ENCODE data around the gene CBFA2T3.

The CBFA2T3 gene

DNA sequence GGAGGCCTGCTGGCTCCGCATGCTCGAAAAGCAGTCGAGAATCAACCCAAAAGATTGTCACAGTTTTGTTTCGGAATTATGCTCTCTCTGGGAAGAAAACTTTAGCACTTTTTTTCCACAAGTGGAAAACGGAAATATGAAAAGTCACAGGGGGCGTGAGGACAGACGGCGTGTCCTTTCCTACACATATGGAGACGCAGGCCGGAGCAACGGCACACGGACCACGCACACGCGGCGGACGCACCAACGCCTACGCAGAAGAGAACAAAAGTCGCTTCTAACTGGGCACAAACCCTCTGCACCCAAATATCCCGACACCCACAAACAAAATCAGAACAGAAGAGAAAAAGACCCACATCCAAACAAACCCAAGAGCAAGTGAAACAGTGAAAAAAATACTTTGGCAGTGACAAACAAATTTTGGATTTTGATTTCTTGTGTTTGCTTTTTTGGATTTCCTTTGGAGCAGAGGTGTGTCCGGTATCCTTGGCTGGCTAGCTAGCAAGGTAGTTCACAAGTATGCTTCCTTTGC is 101.2 kb downstream of the CBFA2T3 start:
- no peak for DNase-seq (ENCODE audit: low spot score)

DNA sequence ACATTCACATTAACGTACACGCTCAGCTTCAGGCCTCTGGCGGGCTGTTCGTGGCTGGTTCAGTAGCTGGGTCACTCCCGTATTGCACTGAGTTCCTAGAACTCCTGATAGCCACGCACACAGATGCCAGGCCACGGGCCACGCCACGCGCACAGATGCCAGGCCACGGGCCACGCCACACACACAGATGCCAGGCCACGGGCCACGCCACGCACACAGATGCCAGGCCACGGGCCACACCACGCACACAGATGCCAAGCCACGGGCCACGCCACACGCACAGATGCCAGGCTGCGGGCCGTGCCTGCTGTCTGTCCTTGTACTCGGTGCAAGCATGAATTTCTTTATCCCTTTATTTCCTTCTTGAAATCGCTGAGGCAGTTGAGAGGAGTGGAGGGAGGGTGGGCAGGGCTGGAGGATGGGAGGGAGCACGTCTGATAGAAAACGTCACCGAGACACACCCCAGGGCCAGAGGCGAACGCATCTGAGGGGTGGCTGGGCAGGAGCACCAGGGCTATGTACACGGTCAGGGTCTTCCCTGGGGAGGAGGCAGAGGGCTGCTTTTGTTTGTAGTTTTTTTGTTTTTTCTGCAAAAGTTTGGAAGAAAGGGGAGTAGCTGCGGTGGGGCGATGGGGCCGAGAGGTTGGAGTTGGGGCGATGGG is 101.9 kb downstream of the CBFA2T3 start:
- DNase-seq (ENCODE audit: low spot score) = no peak

GRCh38 chr16:88872650-88873331 is 104.2 kb downstream of the CBFA2T3 start:
- no peak for DNase-seq (ENCODE audit: low spot score)

DNA sequence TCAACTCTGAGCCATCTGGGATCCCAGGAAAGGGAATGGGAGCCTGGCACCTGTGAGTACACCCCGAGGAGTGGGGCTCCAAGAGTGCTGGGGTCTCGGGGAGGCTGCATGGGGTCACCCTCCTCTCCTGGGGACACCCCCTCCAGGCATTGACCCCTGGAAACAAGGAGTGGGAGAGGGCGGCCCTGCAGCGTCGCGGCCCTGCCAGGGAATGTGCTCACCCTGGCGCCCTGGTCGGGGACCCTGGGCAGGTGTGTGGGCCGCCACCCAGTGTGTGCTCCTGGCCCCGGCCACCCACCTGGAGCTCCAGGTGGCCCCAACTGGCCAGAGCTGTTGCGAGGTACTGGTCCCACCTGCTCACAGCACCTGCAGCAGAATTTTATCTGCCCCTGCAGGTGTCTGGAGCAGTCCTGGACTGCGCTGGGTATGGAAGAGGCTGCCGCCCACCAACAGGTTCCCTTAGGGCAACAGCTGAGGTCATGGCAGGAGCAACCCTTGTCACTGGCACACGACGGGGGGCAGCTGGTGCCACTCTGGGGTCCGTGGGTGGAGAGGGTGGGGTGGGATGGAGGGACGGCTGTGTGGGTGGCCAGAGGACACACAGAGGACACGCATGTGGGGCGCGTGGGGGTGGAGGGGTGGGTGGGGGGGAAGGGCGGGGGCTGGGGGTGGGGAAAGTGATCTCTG is 105.1 kb downstream of the CBFA2T3 start:
- DNase-seq (ENCODE audit: low spot score) = no peak

DNA sequence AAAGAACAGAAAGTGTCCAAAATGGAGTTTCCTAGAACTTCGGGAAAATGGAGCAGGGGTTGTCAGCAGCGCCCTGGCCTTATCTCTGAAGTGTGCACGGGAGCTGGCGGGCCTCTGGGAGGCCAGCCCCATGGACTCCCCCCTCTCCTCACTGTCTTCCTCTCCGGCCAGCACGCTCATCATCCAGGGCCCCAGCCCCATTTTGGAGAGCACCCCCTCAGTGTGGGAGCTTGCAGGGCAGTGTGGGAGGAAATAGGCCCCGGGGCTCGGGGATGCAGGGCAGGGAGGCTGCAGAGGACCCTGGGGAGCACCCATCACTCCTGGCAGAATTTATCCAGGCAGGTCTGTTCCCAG is 105.7 kb downstream of the CBFA2T3 start:
- no peak for DNase-seq (ENCODE audit: low spot score)

- DNase-seq (ENCODE audit: low spot score) = no peak
Observed at GRCh38 chr16:88870608-88871348, 106.2 kb downstream of the CBFA2T3 start.

DNA sequence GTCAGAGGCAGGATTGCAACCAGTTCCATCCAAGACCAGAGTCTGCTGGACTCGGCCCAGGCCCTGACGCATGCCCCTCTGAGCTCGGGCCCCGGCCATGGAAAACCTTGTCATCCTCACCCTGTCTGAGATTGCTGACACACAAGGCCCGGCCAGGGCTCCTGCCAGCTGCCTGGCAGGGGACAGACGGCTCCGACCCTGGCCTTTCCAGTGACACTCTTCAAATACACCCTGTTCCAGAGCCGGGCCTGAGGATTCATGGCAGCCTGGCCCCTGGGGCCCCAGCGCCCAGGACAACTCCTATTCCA is 107.4 kb downstream of the CBFA2T3 start:
- no peak for DNase-seq (ENCODE audit: low spot score)

DNA sequence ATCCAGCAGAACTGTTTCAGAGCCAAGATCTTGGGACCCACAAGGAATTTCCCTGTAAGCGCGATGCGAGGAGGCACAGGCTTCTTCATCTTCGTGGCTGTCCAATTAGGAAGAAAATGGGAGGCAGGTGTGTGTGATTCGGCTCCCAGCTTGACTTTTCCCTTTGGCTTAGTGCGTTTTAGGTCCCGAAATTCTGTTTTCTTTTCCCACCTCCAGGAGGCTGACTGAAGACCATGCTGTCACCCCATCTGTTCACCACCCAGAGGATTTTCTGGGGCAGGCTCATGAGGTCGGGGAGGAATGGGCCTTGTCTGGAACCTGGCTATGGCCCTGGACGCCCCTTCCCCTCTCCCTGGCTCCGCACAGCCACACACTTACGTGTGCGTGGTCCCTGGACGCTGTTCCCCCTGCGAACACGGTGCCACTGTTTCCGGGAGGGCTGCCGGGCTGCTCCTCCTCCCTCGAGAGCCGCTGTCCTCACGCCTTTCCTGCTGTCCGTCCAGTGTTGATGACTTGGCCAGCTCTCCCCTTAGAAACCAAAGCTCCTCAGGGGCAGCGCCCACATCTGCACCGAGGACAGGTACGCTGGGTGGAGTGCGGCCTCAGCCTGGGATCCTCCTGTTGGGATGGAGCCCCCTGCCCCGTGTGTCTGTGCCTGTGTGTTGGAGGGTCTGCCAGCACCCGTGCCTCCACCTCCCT is 107.9 kb downstream of the CBFA2T3 start:
- DNase-seq (ENCODE audit: low spot score) = no peak

GRCh38 chr16:88867581-88868246 is 109.3 kb downstream of the CBFA2T3 start:
- DNase-seq (ENCODE audit: low spot score) = no peak

GRCh38 chr16:88866151-88866920 is 110.7 kb downstream of the CBFA2T3 start, which contains the start of gene PABPN1L:
TSS of gene PABPN1L (minus strand) at chr16:88866660. CDS start at chr16:88866606, 54 bp downstream.
- DNase-seq (ENCODE audit: low spot score) = no peak

DNA sequence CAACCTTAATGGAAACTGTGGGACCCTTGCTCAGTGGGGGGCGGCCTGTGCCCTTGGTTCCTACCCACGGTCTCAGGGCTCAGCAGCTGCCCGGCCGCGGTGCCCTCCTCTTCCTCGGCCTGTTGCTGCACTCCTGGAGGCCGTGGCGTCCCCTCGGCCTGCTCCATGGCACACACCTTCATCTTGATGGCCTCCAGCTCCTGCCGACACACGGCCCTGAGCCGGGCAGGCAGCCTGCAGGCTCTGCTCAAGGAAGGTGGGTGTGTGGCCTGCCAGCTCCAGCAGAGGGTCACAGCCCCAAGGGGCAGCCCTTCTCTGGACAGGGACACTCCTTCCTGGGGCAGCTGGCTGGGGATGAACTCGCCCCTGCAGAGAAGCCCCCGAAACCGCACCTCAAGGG is 111.3 kb downstream of the CBFA2T3 start:
- DNase-seq (ENCODE audit: low spot score) = no peak

GRCh38 chr16:88865310-88865709 is 111.7 kb downstream of the CBFA2T3 start:
- DNase-seq (ENCODE audit: low spot score) = no peak

GRCh38 chr16:88864521-88864920 is 112.5 kb downstream of the CBFA2T3 start:
- no peak for DNase-seq (ENCODE audit: low spot score)

DNA sequence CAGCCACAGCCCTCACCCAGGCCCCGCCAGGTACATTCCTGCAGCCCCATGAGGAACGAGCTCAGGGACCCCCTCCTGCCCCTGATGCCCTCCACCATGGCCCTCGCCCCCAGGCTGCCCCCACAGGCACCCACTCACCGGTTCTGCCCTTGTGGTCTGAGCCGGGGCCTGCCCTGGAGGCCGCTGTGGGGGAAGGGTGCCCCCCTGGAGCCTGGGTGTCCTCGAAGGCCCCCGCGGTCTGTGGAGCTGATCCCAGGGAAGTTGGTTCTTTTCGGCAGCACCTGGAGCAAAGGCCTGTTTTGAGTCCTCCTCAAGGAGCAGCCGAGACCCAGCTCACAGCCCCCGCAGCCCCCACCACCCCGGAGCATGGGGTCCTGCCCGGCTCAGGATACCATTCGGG is 112.9 kb downstream of the CBFA2T3 start:
- DNase-seq (ENCODE audit: low spot score) = no peak

- no peak for DNase-seq (ENCODE audit: low spot score)
Observed at GRCh38 chr16:88863426-88863825, 113.6 kb downstream of the CBFA2T3 start.

DNA sequence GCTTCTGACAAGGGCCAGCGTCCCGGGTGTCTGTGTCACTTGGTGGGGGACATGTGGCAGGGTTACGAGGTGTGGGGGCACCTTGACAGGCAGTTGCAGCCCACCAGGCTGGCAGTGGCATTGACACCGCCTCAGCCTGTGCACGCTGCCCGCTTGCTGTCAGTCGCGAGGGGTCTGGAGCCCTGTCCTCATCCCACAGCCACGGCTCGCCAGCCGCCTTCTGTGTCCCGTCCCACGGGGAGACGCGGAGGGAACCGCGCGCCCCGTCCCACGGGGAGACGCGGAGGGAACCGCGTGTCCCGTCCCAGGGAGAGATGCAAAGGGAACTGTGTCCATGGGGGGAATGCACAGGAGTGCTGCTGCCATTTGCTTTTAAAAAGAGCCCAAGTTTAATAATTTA is 114.0 kb downstream of the CBFA2T3 start:
- DNase-seq (ENCODE audit: low spot score) = no peak

- DNase-seq (ENCODE audit: low spot score) = no peak
Observed at GRCh38 chr16:88861359-88861758, 115.6 kb downstream of the CBFA2T3 start.

DNA sequence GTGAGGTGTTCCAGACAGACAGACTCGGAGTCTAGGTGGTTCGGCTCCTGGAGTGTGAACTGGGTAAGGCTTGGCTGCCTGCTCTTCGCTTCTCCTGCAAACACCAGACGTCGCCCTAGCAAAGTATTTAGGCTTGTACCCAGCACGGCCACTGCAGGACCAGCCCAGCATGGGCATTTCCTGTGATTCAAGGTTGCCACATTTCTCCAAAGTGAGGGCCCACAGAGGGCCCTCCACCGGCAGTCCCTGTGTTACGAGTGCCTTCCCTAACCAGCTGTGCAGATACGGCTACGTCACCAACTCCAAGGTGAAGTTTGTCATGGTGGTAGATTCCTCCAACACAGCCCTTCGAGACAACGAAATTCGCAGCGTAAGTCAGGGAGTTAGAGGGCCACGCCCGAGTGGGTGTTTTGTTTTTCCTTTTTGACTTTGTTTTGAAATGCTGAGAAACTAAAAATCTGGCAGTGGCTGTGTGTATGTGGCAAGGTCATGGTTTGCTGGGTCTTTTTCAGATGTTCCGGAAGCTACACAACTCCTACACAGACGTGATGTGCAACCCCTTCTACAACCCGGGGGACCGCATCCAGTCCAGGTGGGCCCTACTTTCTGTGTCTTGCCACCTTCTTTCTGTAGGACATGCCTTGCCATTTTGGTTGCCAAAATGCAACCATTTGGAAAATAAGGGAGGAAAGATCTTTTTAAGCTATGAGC is 117.5 kb downstream of the CBFA2T3 start:
- no peak for DNase-seq (ENCODE audit: low spot score)

DNA sequence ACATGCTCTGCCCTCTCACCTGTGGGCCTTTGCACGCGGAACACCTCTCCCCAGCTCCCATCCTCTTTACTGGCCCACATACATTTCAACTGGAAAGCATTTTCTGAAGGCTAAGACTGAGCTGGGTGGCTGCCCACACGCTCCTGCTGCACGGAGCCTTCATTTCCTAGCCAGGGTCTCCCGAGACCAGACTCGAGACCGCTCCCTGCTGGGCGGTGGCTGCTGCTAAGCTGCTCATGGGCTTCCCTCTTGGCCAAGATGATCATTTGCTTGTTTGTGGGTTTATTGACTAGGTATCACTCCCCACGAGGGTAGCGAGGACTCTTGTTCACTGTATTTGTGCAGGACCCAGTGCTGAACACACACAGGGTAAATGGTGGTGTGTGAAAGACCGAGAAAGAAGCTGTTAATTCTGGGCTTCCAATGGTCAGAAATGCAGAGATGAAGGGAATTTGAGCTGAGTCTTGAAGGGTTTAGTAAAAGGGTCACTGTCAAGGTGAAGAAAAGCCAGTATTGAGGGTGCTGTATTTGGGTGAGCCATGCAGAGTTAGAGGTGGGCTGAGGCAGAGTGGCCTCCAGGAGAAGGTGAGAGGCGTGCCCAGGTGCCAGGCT is 119.2 kb downstream of the CBFA2T3 start:
- DNase-seq (ENCODE audit: low spot score) = peak; percentile 74

Measured in kidney capillary endothelial cell (primary cell).